GM18873 (cell line): ENCODE data around the gene ERBB4.

Experiments
- ATAC-seq: cut with Tn5 transposase; IDR thresholded peaks from one replicate; pipeline ENCODE4 v1.9.1; 2021; ENCODE audit warnings: mild to moderate bottlenecking, moderate library complexity, moderate number of reproducible peaks; ENCODE audit not compliant: unreplicated experiment, low FRiP score

Gene ERBB4

DNA sequence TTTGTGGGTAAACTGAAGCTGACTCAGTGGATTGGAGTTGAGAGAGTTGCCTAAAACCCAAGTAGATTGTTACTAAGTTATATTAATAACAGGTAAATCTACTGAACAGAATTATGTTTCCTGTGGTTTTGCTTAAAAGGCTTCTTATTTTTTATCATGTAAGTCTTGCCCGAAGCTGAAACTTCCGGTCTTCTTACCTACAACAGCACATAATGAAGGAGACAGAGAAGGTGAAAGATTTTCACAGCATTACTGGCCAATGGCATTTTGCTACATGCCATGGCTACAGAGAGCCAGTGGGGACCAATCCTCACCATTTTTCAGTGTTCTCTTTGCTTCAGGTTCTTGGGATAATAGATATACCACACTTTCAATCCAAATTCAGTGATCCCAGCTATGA, 220.0 kb downstream of the ERBB4 start:
- ATAC-seq, result no peak

DNA sequence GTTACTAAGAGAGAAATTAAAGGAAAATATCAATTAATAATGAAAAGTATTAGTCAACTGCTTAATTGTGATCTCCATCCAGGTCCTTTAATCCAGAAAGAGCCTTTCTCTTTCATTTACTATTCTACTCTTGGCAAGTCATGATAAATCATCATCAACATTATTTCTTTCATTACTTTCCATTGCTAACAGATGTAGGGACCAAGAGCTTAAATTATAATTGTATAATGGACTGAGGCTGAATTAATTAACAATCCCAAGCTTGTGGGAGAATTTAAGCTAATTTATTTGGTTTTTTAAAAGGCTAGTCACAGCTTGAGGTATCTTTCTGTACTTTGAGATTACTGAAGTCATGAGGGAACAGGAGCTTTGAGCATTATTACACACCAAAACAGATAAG, 223.9 kb downstream of the ERBB4 start:
- ATAC-seq, result no peak

DNA sequence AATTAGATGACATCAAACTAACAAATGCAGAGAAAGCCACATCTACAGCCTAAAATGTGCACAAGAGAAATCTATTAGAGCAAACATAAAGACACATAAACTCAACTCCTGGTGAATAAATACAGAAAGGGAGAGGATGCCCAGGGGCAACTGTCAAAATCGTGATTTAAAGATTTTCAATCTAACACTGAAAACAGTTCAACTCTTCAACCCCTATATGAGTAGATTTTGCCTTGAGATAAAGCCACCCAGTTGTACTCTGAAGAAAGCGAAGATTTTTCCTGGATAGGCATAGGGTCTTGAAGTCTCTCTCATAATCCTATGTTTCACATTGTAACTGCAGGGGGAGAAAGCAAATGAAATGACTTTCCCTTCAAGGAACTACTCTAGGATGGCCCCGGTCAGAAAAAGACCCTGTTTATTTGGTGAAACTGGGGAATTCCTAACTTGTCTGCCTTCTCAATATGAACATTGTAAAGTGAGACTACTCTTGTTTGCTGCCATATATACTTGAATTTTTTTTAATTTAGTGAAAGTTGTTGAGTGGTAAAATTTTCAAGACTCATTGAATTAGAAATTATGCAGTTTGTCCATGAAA, 226.7 kb downstream of the ERBB4 start:
- ATAC-seq, result no peak

DNA sequence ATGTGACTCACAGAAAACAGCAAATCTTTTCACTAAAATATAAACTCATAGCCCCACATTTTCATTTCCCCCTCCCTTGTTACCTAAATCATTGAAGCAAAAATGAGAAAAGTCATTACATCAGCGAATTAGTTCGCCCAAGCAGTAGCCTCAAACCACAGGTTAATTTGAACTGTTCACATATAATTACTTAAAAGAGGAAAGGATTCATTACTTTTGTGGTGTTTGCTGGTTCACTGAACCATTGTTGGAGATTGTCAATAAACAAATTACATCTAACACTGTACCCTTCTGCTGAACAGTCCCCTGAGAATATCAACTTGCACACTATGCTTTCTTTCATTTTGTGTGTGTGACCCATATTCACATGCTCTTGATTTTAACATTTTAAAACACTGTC, 238.7 kb downstream of the ERBB4 start:
- ATAC-seq, result no peak

DNA sequence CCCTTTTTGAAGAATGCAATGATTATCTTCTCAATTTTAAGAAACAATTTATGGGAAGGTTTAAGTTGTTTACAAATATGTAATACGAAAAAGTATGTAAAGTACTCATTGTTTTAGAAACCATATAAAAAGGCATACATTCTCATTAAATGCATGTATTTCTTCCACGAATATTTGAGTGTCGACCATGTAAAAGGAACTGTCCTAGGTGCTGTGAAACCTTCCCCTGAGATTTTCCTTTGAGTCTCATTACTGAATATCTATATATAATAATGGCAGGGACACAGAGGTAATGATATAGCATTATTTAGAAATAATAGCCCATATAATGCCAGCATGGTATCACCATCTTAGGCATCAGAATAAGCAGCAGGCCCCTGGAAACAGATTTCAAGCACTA, 239.3 kb downstream of the ERBB4 start:
- no peak for ATAC-seq

DNA sequence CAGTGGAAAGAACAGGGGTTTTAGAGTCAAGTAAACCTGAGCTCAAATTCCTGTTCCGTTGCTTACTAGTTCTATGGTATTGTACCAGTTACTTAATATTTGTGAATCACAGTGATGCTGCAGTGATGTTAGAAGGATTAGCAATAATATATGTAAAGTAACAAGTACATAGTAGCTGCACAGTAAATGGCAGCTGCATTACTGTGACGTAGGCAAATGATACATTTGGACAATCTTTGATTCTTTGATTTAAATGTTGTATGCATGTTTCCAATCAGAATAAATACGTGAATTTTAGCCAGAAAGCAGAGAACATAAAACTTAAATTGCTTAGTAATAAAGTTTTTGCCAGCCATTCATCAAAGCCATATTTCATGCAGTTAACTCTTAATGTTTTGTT, 243.0 kb downstream of the ERBB4 start:
- ATAC-seq, result no peak

DNA sequence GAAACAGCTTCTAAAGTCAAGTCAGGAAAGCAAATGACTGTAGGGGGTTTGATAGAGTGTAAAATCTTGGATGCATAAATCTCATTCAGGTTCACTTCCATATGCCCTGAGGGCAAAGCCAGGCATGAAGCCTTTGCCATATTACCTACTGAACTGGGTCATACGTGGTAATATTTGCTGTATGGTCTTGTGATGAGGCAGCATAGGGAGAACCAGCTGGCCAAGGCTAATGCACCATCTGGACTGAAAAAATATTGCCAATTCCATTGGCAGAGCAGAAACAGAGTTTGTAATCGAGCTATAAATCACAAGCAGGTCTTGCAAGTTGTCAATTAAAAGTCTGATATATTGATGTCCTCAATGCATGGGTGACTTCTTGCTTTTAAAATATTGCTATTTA, 243.8 kb downstream of the ERBB4 start:
- ATAC-seq, result no peak

DNA sequence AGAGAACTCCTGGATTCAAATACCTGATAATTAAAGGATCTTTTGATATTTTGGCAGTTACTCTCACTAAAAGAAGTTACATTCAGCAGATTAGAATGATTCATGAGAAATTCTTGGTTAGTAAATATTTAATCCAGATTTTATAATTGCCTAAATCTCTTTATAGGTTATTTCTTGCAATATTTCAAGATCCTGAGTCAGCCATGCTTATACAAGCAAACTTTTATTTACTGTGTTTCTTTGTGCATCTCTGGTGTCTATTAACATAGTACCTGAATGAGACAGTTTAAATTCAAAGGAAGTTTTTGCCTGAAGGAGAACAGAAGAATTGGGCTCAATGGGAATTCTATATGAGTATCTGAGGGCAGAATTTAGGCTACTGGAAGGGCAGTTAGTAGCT, 249.3 kb downstream of the ERBB4 start:
- no peak for ATAC-seq

DNA sequence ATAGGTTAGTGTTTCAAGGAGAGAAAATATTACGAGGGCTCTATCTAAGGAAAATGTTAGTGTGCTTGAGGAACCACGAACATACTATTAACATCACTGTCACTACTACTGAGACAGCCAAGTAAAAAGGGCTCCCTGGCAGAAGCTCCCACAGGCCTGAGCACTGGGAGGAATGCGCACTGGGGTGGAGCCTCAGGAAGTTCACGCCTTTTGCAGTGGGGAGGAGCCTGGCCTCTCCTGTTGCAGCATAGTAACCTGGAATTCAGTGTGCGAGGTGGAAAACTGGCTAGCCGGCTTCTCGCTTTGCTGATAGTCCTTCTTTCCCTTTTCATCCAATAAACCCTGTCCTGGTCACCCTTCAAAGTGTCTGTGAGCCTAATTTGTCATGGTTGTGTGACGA, 250.3 kb downstream of the ERBB4 start:
- no peak for ATAC-seq

DNA sequence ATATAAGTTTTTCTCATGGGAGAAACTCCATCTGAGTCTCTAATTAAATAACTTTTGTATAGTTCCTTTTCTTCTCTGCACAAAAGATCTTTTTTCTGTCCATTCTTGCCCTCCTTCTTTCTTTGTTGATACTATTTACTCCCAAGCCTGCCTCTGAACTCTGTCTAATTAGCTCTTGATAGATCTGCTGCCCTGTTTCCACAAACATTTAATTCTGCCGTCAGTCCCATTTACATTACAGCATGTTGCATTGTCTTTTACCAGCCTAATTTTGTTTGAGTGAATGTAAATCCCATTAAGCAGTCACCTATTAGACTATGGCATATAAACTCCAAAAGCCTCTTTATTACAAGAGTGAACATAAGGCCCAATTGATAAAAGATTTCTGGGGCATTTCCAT, 254.4 kb downstream of the ERBB4 start:
- no peak for ATAC-seq

DNA sequence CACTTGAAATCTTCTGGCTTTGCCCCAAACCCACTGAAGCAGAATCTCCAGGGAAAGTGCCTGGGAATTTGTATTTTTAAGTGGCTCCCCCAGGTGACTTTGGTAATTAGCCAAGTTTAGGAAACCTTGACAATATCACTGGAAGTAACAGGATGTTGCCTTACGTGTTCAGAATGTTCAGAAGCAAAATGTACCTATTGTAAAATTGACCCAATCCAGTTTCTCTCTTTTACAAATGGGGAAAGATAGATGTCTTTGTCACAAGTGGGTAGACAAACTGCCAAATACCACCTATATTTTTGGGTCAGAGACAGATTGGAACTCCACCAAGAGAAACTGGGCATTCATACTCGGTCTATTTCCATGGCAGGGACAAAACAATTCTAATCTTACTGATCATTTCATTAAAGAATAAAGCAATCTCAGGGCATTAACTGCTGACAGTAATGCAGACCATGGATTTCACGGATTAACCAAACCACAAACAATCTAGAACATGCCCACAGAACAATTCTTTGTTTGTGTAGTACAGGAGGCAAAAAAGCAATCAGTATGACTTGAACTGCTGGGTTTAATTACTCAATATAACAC, 255.8 kb downstream of the ERBB4 start:
- ATAC-seq, result no peak

DNA sequence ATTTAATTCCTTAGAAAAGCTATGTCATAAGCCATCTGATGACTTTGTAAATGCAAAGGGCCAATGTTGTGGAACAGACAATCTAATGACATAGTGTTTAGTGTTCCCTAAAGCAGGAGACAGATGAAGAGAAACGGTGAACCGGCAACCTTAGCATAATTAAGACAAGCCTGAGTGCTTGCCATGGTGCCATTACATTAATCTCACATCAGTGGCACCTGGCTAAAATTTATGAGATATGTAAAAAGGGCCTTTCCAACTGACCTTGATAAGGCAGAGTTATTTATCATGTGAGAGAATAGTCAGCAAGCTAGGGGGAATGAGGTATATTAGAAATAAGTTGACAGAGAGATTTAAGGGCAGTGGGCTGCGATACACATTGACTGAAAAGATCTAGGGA, 261.8 kb downstream of the ERBB4 start:
- ATAC-seq, result no peak

DNA sequence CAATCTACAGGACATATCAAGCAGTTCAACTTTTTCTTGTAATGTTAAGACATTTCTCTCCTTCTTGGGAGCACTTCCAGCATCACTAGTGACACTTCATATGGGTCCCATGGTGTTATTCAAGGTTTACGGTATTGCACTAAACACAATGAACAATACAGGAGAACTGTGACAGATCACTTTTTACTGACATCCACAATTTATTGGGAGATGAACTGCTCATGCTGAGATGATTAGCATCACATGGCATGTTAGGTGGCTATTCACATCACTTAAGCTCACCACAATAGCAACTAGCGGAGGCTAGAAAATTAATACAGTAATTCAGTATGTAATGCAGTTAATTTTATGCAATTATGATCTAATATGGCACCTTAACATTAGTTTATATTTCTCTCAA, 264.4 kb downstream of the ERBB4 start:
- no peak for ATAC-seq

DNA sequence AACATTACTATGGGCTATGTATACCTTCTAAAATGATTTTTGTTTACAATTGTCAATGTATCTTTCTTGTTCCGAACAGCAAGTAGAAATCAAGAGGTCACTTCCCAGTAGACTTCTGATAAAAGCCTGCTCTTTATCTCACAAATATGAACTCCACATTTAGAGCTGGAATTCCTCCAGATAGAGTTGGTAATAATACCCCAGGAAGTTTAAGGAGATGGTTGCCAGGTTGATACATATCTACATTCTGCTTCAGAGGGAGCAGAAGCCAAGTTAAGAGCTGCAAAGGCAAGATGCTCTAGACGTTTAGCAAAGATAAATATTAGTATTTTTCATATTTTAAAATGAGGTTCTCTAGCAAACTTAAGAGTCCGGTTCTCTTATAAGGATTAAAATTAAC, 267.0 kb downstream of the ERBB4 start:
- ATAC-seq, result no peak

DNA sequence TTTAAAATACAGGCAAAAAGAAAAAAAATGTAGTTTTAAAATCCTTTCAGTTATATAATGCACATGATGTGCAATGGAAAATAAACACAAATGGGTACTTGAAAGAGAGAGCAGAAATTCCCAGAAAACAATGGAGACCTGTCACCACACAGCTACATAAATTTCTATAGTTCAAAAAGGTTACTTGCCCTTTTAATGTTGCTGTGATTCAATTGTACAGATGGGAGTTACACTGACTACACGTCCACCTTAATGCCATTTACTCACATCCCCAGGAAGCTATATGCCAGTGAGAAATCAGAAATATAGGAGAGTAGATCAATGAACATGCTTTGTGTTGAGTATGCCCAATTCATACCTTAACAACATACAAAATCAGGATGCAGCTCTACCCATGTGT, 269.6 kb downstream of the ERBB4 start:
- ATAC-seq, result no peak

DNA sequence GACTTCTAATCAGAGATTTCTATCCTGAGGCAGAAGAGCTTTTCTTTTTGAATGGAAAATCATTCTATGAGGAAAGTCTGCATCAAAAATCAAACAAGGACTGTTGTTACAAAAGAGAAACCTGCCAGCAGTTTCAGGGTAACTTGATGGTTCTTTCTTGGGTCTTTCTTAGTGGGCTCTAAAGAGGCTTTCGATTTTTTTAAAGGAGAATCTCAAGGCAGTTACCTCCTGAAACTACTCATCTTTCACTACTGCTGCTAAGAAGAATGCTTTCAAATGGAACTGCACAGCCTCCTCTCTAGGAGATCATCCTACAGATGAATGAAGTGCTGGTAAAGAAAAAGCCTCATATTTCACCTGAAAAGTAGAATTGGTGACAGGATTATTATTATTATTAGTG, 272.3 kb downstream of the ERBB4 start:
- no peak for ATAC-seq

DNA sequence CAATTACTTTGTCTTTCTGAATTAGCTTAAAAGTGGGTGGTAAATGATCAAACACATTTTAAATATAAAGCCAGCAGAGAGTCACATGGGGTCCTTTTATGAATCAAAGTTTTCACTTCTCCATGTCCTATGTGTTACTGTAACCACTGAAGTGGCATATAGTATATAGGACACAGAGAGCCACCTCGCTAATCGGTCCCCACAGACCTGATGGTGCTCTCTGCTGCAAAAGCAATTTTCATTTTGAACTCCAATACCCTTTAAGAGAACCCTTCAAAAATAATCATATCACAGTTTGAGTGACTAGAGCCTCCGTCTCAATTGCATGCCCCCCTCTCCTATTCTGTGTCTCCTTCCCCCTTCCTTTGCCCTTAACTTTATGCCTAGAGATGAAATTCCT, 272.8 kb downstream of the ERBB4 start:
- ATAC-seq, result no peak

DNA sequence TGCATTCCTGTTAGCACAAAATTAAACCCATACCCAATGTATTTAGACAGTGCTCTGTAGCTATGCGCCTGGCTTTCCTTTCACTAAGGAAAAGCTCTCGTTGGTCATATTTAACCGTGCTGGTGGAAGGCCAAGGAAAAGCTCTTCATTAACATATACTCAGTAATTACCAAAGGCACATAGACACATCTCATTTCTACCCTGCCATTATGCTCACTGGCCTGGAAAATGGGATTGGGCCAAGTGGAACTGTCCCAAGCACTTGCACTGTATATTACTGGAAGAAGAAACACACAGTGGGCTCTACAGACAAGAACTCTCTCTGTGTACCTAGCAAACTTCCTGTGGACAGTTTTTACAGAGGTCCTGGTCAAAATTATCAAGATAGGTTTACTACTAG, 274.4 kb downstream of the ERBB4 start:
- ATAC-seq, result no peak

DNA sequence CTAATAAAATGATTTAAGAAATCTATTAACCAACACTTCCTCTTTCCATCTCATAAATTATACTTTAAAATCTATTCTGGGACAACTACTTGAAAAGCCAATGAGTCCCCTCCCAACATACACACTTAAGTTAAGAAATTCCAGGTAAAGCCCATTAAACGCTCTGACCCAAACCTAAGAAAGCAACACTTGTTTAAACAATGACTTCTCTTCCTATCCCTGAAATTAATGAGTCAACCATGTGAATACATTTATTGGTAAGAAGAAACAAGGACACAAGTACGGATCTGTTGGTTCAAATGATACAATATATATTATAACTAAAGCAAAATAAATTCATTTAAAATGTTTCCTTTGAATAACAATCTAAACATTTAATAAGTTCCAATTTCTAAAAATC, 279.4 kb downstream of the ERBB4 start:
- no peak for ATAC-seq

DNA sequence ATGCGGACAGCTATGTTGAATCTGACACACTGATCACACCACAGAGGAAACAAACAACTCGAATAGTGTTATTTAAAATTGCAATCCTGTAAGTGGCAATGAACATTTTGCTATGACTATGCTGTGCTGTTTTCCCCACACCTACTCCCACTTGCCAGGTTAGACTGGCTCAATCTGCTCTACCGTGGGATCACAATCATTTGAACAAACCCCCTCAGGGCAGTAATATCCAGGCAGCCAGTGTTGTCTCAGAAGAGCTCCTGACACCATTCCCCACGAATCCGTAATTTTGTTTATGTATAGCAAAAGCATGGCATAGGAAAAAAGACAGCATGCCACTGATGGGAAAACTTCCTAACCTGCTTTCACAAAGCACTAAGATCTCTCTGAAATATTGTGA, 284.3 kb downstream of the ERBB4 start:
- no peak for ATAC-seq

DNA sequence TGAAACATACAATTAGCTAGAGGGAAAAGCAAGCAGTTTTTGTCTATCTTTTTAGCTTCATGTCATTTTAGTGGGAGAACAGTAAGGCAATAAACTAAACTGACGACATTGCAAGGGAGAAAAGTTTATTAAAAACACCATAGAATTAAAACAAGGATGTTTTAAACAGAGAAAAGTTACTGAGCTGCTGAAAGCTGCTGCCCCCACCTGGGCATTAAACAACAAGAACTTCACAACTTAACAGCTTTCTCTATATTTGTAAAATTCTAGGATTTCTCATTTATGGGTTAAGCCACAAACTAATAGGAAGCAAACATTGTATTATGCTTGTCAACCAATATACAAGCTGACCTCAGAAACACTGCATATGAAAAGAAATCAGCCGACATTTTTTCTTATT, 289.2 kb downstream of the ERBB4 start:
- no peak for ATAC-seq

DNA sequence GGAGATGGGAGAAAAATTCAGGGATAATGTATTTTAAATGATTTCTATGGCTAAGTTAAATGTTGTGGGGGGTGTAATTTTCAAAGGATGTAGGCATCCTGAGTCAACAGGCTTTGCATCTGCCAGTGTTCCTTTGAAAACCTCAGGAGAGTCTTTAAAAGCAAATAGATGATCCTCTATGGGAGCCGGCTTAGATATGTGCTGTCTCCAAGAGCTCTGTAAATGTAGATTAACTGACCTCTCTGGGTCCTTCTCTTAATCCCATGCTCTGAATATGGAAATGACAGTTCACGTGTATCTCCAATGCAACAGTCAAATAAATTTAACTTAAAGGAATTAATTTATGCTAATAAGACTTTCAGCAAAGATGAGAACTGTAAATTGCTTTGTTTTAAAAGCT, 292.7 kb downstream of the ERBB4 start:
- ATAC-seq, result no peak

DNA sequence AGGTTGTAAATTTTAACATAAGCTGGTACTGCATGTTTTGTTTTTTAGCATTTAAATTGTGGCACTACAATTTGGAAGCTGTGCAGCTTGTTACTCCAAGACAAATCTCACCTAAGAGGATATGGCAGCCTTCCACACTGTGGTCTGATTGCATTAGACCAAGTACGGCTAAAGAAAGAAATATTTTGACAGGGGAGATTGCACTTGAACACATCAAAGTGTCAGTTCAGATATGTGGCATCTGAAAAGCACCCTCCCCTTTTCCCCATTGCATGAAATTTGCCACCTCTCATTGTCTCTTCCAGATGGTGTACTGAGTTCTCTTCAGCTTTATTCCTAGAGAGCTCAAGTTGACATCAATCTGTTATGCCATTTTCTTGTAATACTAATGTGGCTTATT, 295.9 kb downstream of the ERBB4 start:
- ATAC-seq, result no peak
